Lung (tissue), 12 donors: Measurements from ENCODE around the gene MAP3K20. TPM values are rescaled to one million over a fixed set of nuclear protein-coding genes. Genes with fewer than 3 reads are reported as not detected.
"Not testable (repeated sequence)": the region's sequence is repeated elsewhere in the genome, so short reads cannot be mapped to it uniquely, and the experiment has no call there.

Experiments
- ATAC-seq: fragments of 200-7000 bp; cut with Tn5 transposase; one replicate; pipeline ENCODE4 v1.9.1; 2020; ENCODE audit warnings: moderate number of reproducible peaks; ENCODE audit not compliant: insufficient read depth, low FRiP score
- DNase-seq, 3 donors: peaks; one replicate each; pipeline ENCODE4 v3.0.0-alpha.2; 2013 to 2017
- H3K27ac ChIP-seq, 2 donors: one replicate each; pipeline ENCODE4 v1.5.1; 2013; ENCODE audit warnings: mild to moderate bottlenecking in 2 of 2, moderate library complexity in 2 of 2, control low read depth in 1 of 2, inconsistent platforms in 1 of 2, low read depth in 1 of 2, low read length in 1 of 2
- H3K27me3 ChIP-seq, 3 donors: one replicate each; pipeline ENCODE4 v1.5.1; 2013; ENCODE audit warnings: low read length in 2 of 3; ENCODE audit not compliant: control insufficient read depth in 3 of 3, insufficient read depth in 3 of 3
- H3K36me3 ChIP-seq, 4 donors: one replicate each; pipeline ENCODE4 v1.5.1; 2013; ENCODE audit warnings: low read length in 4 of 4, mild to moderate bottlenecking in 1 of 4, moderate library complexity in 1 of 4; ENCODE audit not compliant: control insufficient read depth in 4 of 4, insufficient read depth in 4 of 4
- H3K4me1 ChIP-seq, 5 donors: one replicate each; pipeline ENCODE4 v1.5.1; 2013; ENCODE audit warnings: low read length in 5 of 5, mild to moderate bottlenecking in 2 of 5, moderate library complexity in 1 of 5; ENCODE audit not compliant: control insufficient read depth in 5 of 5, insufficient read depth in 5 of 5
- H3K4me3 ChIP-seq: one replicate; pipeline ENCODE4 v1.5.1; 2013; ENCODE audit warnings: mild to moderate bottlenecking, control low read depth, moderate library complexity
- H3K9ac ChIP-seq, 2 donors: one replicate each; pipeline ENCODE4 v1.5.1; 2013; ENCODE audit warnings: low read length in 2 of 2, control low read depth in 1 of 2; ENCODE audit not compliant: insufficient read depth in 1 of 2
- H3K9me3 ChIP-seq, 4 donors: one replicate each; pipeline ENCODE4 v1.5.1; 2013; ENCODE audit warnings: low read length in 3 of 4, mild to moderate bottlenecking in 1 of 4, moderate library complexity in 1 of 4; ENCODE audit not compliant: control insufficient read depth in 4 of 4, insufficient read depth in 3 of 4
- CTCF ChIP-seq: IDR thresholded peaks from 2 replicates; pipeline ENCODE4 v1.5.1; 2012; ENCODE audit warnings: mild to moderate bottlenecking; ENCODE audit errors: control extremely low read depth, extremely low read depth
- WGBS, 2 donors: extraction: QIAGEN DNeasy Blood & Tissue Kit; methylation state at CpG; one replicate each; pipeline ENCODE4 v1.1.7; 2013; 5-methylcytosine and 5-hydroxymethylcytosine counted together
- polyA plus RNA-seq, 2 donors: library from polyadenylated mRNA; stranded (reverse); fragments of 200-250 nt; gene quantifications; one replicate each; pipeline ENCODE4 v1.2.1, GENCODE V29; 2013
- total RNA-seq, 2 donors: library from RNA; depleted of rRNA in 1 of 2; stranded (reverse); fragments of >200 nt in 1 of 2; gene quantifications; one replicate each; pipeline ENCODE4 v1.2.1, GENCODE V29; 2014 to 2021
- donor health status: control.
- donor health status: control.
- donor health status: Bipolar disorder and iron deficiency.
- donor health status: healthy.
- donor health status: DM: yes; HTN: yes; CAD: no.

The MAP3K20 gene
- total and polyA plus RNA-seq, 4 donors, result 13.4 to 71.6 (median 31.6) TPM

GRCh38 chr2:173171321-173171720, 95.7 kb downstream of the MAP3K20 start:
- TF ChIP-seq CTCF, result no peak
- 74 to 76% methylated on average over 1 of the region's 1 CpG for WGBS, 2 donors
- Histone ChIP-seq H3K9ac (no peak overlapping the region), H3K27ac (no peak overlapping the region), H3K4me1 (peaks cover 0 to 8% (median 0%) of the 10 kb centered on the region in 5 donors), H3K4me3 (no peak overlapping the region), H3K27me3 (no peaks in the 10 kb centered on the region), H3K9me3 (no peaks in the 10 kb centered on the region), H3K36me3 (no peaks in the 10 kb centered on the region)
- ATAC-seq (no peak), DNase-seq (no peak)

GRCh38 chr2:173171924-173172643, 96.4 kb downstream of the MAP3K20 start:
- Histone ChIP-seq H3K4me3 (no peak overlapping the region), H3K9ac (no peak overlapping the region), H3K9me3 (no peaks in the 10 kb centered on the region), H3K27ac (no peak overlapping the region), H3K27me3 (no peaks in the 10 kb centered on the region), H3K36me3 (no peaks in the 10 kb centered on the region), H3K4me1 (peaks cover 0 to 8% (median 0%) of the 10 kb centered on the region in 5 donors)
- DNase-seq (no peak), ATAC-seq (no peak)
- no peak for TF ChIP-seq CTCF
- 81 to 90% methylated on average over 1 of the region's 1 CpG for WGBS, 2 donors

GRCh38 chr2:173174339-173174738, 98.7 kb downstream of the MAP3K20 start:
- not testable (repeated sequence) for H3K9me3 ChIP-seq, H3K4me1 ChIP-seq, H3K4me3 ChIP-seq, H3K27me3 ChIP-seq, DNase-seq, ATAC-seq, H3K36me3 ChIP-seq, H3K27ac ChIP-seq, H3K9ac ChIP-seq
- 96 to 97% methylated on average over 3 of the region's 3 CpGs for WGBS, 2 donors

GRCh38 chr2:173175222-173175621, 99.6 kb downstream of the MAP3K20 start:
- ATAC-seq (no peak), DNase-seq (no peak)
- no peak overlapping the region for H3K27ac ChIP-seq
- no peak overlapping the region for H3K9ac ChIP-seq
- H3K9me3 ChIP-seq, result no peaks in the 10 kb centered on the region
- H3K4me3 ChIP-seq, result no peak overlapping the region
- TF ChIP-seq CTCF, result no peak
- 58 to 67% methylated on average over 3 of the region's 3 CpGs for WGBS, 2 donors
- no peaks in the 10 kb centered on the region for H3K27me3 ChIP-seq
- no peaks in the 10 kb centered on the region for H3K36me3 ChIP-seq
- H3K4me1 ChIP-seq, result peaks cover 0 to 8% (median 0%) of the 10 kb centered on the region in 5 donors
